Inferior parietal cortex (tissue), 1 donor: ENCODE results near the gene PDZD2.
"Not testable (repeated sequence)": the region's sequence is repeated elsewhere in the genome, so short reads cannot be mapped to it uniquely, and the experiment has no call there.

Experiments
- DNase-seq: peaks from one replicate; pipeline ENCODE4 v3.0.0-alpha.2; 2016; ENCODE audit errors: extremely low spot score

PDZD2 gene

DNA sequence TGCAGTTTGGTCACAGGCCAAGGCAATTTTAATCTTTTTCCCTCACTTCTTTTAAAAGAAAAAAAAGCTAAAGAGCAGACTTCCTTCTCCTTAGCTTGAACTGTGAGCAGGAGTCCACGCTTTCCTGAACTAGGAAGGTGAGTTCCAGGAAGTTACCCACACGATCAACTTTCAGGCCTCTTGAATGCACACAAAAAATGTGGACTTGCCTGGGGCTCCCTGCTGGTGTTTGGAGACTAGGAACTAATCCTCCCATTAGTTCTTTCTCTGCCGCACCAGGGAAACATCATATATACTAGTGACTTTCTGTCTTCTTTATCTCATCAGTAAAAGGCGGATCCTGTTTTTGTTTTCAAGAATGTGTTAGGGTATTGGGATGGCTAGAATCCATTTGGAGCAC is 295.2 kb downstream of the PDZD2 start:
- no peak for DNase-seq

DNA sequence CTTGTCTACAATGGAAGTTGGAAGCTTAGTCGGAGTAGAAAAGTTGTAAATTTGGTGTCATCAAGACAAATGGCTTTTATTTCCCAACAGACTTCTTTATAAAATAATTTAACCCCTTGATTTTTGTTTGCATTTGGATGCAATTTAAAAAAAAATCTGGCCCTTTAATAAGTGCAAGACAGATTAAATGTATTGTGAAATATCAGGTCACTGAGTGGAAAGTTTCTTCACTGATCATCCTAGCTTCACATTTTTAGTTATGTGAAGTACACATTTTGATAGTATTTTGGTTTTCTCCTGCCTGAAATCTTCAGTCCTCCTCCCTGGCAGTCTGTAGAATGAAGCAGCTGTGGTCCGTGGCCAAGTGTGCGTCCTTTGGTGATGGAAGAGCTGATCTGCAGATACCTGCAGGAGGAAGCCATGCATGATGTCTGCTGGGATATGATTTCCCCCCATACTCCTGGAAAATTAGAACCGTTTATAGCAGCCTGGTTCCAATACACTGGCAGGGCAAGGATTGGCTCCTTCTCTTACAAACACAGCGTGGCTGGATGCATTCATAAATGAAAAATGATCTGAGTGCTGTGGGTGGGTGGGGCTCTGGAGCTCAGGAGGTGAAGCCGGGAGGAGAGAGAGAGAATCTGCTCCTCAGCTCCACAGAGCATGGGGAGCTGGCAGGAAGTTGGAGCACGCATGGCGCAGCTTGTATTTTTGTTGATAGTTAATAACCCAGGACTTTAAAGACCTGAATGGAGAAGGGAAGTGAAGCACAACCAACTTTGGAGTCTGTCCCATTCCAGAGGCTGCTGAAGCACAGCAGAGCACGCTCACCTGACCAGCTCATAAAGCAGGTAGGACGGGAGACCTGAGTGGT is 296.8 kb downstream of the PDZD2 start:
- no peak for DNase-seq

DNA sequence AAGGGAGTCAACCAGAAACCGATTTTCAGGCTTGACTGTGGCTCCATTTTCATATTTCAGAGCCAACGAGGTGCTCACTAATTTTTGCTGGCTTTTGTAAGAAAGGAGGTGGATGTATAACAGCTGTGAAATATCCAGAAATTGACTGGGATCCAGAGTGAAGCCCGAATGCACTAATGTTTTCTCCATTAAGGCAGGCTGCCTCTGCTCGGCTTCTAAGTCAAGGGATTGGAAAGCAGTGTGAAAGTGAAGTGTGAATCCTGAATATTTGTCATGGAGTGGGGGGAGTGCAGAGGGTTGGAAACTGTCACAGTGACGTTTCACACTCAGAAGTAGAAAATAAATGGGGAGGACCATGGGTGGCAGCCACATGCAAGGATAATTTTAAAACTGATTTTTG is 297.8 kb downstream of the PDZD2 start:
- peak; percentile 25 for DNase-seq

DNA sequence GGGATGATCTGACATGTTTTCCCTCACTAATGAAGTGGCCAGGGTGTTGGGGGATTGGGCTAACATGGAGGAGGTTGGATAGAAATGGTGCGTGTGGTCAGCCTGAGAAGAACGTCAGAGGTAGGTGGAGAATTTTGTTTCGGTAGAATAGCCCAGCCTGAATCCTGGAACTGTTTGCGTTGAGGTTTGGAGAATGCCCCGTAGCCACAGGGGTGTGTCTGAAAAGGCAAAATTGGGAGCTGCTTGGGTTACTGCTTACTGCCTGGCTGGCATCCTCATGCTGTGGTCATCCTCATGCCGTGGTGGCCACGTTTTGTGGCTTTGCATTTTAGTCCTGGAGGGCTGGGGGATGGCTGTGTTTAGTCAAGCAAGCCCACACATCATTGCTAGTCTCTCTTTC is 298.3 kb downstream of the PDZD2 start:
- no peak for DNase-seq

DNA sequence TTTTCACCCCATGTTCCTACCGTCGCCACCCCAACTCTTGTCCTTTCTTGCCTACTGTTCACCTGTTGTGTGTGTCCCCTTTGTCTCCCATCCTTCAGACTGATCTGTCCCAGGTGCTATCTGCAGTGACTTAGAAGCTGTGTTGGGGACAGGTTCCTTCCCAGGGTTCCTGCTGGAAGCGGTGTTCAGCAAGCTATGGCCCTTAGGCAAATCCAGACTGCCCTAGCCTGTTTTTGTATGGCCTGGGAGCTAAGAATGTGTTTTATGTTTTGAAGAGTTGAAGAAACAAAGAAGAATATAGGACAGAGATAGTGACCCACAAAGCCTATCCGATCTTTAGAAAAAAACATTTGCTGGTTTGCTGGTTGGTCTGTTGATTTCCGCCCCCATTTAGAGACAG is 298.8 kb downstream of the PDZD2 start:
- no peak for DNase-seq

DNA sequence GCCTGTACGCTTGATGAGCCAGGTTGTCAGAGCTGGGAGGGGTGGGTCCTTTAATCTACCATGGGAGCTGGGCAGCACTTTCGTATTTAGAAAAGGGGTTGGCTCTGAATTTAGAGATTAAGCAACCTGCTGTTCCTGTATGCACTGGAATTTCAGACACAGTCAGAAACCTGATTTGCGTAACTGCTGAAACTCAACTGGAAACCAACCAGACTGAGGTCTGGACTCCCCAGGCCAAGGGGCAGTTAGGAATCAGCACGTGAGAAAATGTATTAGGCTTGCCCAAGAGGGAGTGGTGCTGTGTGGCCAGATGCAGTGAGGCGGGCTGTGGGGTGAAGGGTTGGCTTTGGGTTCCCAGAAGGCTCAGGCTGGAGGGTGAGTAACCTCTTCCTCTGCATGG is 300.2 kb downstream of the PDZD2 start:
- no peak for DNase-seq

DNA sequence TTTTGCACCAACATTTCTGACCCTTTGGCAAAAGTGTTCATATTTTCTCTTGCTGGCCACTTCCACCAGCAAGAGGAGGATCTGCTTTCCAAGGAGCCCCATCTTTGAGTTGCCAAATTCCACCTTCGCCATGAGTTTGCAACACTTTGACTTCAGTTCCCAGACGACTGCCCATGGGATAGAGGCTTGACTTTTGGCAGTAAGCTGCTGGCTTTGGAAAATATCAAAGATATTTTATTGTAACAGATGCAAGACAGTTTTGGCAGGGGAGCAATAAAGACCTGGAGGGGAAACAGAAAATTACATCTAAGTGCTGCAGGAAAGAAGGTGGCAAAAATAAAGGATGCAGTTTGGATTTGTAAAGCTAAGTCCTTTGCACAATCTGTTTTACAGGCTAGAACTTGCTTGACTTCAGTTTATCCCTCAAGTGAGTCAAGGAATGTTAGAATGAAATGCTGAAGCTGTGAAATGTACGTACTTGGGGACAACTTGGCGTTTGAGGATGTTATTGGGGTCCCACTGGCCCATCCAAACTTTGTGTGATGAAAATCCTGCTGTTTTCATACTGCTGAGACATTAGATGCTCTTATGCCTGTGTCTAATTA is 302.3 kb downstream of the PDZD2 start:
- no peak for DNase-seq

DNA sequence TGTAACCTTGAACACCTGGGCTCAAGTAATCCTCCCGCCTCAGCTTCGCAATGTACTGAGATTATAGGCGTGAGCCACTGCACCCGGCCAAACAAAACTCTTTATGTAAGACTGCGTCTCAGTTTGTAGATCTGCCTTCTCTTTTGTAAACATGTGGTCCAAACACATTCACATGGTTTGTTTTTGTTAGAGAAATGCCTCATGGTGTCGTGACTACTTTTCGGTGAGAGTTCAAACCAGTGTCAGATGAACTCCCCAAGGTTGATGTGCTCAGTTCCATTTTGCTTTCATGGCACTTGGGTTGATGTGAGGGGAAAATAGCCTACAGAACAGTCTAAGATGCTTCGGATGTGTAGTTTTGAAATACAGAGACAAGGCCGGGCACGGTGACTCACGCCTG is 303.6 kb downstream of the PDZD2 start:
- DNase-seq, result no peak

DNA sequence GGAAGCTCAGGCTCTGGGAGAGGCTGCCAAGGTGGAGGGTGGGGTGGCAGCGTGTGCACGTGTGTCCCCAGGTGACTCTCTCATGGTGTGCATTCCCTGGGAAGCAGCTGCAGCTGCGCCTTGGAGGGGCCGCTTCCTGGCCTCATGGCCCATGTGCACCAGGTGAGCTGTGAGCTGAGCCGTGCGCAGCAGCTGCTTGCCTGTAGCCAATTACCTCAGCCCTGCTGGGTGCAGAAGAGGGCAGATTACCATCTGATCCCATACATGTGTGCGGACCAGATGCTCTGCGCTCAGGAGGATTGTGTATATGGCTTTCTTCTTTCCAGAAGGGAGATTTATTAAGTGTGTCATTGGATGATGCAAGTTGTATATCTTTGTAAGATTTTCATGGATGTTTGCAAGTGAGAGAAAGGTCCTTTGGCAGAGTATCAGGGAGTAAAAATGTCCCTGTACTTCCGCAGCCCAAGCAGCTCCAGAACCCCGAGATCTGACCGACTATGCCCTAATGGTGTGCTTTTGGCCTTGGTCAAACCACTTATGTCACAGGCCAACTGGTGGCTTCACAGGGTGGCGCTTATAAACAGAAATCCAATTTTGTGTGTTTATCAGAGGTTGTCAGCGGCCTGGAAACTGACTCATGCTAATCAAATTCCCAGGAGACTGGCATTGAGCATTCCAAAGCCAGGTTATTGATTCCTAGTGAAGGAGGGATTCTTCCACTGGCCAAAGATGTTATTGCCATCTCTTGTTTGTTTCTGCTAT is 305.9 kb downstream of the PDZD2 start:
- no peak for DNase-seq

DNA sequence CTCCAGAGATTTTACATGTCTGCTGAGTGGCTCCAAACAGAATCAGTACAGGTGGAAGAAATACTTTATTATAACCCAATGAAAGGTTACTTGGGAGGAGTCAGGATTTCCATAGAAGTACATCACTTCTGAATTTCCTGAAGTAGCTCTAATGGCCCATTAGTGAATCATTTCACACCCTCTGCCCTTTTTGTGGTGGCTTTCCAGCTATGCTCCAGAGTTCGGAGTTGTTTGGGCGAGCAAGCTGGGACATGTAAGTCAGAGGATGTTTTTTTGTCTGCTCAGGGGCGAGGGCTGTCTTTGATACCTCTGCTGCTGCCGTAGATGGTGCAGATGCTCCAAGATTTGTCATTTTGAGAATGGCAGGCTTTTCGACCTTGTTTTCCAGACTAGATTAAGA is 309.1 kb downstream of the PDZD2 start:
- DNase-seq, result no peak

DNA sequence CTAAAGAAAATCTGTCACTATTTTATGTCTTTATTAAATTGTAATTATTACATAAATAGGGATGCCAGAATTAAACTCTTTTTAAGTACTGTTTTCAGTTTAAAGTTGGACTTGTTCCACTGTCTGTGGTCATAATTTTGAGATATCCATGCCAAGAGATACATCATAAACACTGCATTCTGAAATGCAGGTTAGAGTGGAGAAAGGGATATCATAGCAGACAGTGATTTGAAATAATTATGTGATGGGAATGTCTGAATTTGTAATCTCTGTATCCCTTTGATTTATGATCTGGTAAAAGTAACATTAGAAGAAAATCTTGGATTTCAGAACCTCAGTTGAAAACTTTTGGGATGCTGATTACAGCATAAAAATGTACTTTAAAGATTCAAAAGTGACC is 313.1 kb downstream of the PDZD2 start:
- no peak for DNase-seq

DNA sequence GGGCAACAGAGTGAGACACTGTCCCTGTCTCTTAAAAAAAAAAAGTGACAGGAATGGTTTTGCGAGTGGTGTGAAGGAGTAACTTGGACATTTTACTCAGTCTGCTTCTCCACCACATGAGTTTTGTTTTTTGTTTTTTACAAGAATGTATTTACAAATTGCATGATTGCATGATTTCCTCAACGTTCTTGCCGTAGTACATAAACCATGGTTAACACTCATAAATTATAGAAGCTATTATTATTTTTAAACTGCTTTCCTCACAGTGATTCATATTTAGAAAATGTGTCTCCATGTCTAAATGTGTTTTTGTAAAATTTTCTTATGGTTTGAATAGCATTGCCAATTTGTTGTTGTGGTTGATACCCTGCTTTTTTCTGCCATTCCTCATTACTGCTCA is 315.2 kb downstream of the PDZD2 start:
- DNase-seq, result no peak

DNA sequence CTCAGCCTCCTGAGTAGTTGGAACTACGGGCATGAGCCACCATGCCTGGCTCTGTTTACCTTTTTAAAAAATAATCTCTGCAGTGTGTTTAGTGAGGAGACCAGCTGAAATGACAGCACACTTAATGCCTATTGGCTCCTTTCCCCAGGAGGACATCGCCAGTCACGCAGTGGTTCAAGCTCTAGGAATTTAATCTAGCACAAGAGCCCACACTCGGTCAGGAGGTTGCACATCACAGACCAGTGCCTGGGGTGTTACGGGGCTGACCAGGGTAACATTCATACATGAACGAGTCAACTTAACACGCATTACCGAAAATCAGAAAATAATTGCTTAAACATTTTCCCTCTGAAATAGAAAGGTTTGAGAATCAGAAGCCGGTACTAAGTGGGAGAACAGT is 318.2 kb downstream of the PDZD2 start:
- DNase-seq, result no peak

DNA sequence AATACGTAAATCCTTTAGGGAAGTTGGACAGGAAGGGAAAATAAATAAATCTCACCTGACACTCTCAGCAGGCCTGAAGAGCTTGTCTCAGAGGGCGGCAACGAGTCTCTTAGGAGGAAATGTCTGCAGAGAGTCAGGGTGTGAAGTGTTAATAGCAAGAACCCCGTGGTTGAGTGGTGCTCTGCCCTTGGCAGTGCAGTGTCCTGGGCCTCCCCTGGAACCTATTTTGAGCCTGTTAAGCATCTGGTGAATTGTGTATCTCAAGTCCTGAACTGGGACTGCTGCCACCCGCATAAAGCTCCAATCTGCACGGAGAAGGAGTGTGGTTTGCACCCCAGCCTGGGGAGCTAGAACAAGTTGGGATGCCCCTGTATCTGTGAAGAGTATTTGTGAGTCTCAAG is 323.4 kb downstream of the PDZD2 start:
- no peak for DNase-seq

DNA sequence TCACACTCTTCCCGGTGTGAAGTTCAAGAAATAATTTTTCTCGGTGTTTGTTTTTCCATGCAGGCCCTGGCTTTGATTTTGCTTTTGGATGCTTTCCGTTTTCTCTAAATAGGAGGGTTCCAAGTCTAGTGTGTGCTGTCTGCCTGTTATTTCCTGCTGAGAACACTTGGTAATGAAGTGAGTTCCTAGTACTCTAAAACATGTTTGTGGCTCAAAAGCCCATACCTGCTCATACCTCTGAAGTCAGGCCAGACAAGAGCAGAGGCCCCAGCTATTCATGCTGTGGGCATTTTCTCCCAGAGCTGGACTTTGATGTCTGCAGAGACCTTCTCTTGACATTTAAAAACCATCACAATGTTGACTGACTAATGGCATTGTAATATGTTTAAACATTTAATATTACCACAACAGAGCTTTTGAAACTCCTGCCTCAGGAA is 324.0 kb downstream of the PDZD2 start:
- no peak for DNase-seq

DNA sequence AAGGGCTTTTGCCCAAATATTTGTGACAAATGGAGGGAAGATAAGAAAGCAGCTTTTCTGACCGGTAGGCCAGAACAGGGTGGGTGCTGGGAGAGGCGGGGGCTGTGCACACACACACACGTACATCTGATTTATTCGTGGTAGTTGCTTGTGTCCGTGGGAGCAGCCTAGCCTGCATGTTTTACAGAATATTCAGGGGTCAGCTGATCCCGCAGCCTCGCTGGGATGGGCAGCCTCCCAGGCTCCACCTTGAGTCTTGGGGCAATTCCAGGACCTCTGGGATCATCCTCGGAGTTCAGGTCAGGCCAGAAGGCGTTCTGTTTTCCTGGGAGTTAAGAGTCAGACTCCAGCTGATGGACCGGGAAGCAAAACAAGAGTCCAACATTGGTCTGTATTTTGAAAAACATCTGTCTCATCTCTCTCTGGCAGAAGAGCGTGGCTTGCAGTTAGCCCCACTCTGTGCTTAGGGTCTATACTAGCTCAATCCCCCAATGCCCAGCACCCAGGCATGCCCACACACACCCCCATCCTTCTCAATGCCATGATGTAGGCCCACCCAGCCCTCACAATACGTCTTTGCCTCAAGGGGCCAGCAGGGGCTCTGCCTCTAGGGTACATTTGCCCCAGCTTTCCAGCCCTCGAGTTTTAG is 324.6 kb downstream of the PDZD2 start:
- no peak for DNase-seq

DNA sequence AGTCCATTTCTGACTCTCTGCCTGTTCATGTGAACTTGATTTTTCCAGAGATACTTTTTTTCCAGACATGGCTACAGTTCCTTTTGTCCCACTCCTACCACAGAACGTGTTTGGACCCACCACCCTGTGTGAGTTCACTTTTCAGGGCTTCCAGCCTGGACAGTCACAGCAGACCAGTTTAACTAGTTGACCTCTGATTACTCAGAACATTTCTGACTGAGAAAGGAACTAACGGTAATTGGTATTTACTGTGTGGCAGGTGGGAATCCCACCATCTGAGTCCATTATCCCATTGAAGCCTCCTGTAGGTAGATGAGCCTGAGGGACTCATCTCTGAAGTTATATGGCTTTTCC is 325.1 kb downstream of the PDZD2 start:
- DNase-seq, result no peak

DNA sequence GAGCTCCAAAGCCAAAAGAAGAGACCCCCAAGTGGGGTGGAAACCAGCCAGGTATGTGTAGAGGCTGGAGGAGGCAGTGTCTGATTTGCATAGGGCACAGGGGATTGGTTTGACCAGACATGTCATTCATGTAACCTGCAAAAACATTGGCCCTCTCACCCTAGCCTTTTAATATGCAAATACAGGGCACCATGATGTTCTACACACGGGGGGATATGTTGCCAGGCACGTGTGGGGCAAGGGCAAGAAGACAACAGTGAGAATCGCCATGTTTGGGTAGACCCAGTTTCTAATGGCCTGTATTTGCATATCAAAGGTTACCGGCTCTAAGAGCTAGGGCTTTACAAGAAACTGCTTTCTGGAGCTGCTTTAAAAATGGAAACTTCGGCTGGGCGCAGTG is 326.3 kb downstream of the PDZD2 start:
- DNase-seq, result no peak

DNA sequence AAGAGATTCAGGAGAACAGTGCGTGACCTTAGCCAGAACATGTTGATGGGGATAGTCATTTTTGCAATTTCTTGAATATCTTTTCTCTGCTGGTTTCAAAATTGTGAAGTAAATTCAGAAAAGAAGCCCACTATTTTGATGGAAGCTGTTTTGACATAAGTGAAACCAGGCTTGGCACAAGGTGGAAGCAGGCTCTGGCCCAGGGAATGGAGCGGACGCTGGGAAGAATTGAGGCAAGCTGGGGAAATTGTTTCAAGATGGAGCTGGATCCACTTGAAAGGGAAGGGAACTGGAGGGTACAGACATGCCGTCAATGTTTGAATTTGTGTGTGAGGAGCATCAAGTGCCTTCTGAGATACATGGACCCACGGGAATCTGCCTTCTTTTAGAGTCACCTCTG is 328.0 kb downstream of the PDZD2 start:
- no peak for DNase-seq

DNA sequence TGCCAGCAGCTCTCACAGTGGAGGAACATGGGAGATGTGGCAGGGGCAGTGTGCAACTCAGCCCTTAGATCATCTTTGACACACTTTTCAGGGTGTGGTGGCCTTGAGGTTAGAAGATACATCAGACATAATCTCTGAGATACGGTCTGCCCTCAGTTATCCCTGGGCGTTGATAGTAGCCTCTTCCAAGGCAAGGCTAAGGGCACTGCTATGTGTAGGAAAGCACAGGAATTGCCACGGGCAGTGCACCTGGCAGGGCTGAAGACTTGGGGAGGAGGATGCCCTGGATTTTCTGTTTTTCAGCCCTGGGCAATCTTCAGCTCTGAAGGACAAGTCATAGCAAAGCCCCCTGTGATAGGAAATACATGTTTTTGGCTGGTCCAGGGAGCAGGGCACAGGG is 328.5 kb downstream of the PDZD2 start:
- no peak for DNase-seq

DNA sequence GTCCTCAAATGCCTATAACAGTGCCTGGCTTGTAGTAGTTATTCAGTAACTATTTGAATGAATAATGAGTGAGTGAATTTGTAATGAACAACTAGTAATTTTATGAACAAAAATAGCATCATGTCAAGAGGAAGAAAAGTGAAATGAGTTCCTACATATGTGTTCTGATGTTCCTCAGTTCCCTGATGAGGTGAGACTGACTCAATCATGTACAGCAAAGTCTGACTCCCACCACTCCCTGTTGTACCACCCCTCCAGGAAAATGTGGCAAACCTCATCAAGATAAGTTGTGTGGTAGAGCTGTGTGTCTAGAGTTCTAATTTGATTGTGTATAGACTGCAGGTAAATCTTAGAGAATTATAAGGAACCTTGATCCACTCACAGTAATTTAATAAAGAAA is 333.6 kb downstream of the PDZD2 start:
- DNase-seq, result no peak

DNA sequence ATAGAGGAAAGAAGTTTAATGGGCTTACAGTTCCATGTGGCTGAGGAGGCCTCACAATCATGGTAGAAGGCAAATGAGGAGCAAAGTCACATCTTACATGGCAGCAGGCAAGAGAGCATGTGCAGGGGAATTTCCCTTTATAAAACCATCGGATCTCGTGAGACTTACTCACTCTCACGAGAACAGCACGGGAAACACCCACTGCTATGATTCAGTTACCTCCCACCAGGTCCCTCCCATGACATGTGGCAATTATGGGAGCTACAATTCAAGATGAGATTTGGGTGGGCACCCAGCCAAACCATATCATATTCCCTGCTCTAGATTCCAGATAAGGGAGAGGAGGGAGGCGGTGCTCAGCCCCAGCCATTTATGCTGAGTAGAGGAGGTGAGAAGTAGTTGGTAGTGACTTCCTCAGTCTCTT is 336.3 kb downstream of the PDZD2 start:
- DNase-seq, result not testable (repeated sequence)
